SHP77 (cell line): ENCODE measurements around the gene RBM23.
"Not testable (repeated sequence)": the region's sequence is repeated elsewhere in the genome, so short reads cannot be mapped to it uniquely, and the experiment has no call there.

Source experiments
- DNase-seq, 2 experiments: peaks; one replicate each; lab custom pipeline; 2025; lab: John Stamatoyannopoulos, UW

The RBM23 gene

DNA sequence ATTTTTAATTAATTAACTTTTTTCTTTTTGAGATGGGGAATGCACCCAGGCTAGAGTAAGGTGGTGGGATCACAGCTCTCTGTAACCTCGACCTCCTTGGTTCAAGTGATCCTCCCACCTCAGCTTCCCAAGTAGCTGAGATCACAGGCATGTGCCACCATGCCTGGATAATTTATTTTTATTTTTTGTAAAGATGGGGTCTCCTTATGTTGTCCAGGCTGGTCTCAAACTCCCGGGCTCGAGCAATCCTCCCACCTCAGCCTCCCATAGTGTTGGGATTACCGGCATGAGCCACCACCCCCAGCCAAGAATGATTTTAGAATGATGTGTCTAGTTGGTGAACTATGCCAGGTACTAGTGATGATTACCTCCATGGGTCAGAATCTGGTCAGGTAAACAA, 54.0 kb downstream of the RBM23 start:
- DNase-seq: no peak

DNA sequence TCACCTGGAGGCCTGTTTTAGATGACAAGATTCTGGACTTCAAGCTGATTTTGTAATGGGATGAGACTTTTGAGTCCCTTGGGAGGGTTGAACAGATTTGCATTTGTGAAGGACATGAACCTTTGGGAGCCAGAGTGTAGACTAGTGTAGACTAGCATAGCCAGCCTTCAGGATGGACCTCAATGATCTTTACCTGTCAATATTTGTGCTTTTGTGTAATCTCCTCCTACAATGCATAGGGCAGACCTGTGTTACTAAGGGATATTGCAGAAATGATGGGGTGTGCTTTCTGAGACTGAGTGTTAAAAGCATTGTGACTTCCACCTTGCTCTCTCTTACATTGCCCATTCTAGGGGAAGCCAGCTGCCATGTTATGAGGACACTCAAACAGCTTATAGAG, 57.3 kb downstream of the RBM23 start:
- DNase-seq: no peak

DNA sequence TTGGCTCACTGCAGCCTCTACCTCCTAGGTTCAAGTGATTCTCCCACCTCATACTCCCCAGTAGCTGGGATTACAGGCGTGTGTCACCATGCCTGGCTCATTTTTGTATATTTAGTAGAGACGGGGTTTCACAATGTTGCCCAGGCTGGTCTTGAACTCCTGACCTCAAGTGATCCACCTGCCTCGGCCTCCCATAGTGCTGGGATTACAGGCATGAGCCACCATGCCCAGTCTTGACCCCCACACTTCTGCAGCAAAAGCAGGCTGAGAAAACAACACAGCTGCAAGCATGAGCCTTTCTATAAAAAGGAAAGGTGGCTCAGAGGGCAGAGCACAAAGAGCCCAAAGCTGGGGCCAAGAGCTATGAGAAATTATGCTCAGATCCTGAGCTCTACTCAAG, 58.6 kb downstream of the RBM23 start:
- not testable (repeated sequence) for DNase-seq

DNA sequence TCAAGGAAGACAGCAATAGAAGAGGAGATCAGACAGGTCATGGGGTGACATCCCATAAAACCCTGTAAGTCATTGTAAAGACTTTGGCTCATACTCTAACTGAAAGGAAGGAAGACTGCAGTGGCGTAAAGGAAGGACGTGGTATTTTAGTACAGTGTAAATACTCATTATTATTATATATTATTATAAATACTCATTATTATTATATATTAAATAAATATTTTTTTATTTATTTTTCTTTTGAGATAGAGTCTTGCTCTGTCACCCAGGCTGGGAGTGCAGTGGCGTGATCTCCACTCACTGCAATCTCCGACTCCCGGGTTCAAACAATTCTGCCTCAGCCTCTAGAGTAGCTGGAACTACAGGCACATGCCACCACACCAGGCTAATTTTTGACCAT, 62.5 kb downstream of the RBM23 start:
- no peak for DNase-seq

DNA sequence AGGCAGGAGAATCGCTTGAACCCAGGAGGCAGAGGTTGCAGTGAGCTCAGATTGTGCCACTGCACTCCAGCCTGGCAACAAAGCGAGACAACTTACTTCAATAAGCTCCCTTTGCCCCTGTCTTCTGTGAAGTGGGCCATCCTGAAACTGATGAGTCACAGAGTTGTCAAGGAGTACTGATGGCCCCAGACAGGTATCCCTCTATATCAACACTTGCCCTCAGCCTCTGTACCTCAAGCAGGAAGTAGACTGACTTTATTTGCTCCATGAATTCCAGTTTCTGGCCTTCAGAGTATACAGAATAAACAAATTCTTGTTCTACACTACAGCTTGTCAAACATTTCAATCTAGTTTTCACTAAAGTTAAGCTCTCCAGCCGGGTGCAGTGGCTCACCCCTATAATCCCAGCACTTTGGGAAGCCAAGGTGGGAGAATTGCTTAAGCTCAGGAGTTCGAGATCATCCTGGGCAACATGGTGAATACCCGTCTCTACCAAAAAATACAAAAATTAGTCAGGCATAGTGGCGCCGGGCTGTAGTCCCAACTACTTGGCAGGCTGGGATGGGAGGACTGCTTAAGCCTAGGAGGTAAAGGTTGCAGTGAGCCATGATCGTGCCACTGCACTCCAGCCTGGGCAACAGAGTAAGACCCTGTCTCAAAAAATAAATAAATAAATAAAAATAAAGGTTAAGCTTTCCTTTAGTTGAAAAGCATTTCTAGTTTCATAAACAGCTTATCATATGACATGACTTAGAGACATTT, 63.8 kb downstream of the RBM23 start:
- no peak for DNase-seq

DNA sequence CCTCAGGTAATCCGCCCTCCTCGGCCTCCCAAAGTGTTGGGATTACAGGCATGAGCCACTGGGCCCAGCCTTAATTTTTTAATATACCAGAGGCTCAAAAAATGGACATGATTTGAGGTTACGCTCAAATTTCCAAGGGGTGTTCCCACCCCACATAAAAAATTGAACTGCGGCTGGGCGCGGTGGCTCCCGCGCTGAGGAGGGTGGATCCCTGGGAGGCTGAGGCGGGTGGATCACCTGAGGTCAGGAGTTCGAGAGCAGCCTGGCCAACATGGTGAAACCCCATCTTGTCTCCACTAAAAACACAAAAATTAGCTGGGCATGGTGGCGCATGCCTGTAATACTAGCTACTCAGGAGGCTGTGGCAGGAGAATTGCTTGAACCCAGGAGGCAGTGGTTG, 64.7 kb downstream of the RBM23 start:
- not testable (repeated sequence) for DNase-seq

DNA sequence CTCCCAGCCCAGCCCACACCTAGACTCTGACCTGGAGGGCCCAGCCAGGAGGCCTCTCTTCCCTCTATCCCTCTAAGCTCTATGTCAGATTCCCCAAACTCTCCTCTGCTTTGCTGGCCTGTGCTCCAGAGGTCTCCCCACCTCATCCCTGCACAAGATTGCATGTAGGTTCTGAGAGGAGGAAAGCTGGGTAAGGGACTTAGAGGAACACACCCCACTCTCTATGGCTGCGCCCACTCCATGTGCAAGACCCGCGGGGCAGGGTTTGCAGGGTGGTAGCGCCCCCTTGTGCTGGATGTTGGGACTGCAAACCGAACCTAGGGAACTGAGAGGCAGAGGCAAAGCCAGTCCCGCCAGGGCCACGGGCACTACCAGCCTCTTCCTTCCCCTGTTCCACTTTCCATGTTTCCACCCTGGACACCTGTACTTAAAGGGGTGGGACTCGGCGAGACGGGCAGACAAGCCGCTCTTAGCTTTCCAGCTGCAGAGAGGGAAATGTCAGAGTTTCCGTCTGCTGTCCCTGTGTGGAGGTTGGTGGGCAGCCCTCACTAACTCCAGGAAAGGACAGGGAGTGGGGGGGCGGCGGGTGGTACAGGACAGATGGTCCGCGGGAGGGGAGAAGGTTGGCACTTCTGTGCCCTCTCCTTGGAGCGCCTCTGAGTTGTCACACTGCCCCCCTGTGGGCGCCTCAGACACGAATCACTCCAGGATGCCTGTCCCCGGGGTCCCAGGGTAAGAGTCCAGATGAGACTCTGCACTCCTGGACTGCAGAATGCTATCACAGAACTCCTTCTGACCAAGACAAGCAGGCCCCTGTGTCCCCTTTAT, 65.8 kb downstream of the RBM23 start:
- peak; percentile 71 to 81 for DNase-seq

DNA sequence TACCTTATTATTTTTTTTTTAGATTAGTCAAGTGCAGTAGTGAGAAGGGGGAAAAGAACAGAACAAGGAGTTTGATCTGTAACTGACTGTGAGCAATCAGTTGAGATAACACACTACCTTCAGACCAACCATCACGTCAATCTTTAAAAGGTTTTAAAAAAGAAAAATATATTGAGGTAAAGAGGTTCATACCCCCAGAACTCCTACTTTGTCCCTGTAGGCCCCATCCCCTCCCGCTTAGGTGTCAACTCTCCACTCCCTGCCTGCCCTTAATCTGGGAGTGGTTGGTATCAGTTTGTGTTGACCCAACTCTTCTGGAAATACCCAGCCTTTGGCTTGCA, 66.4 kb downstream of the RBM23 start:
- DNase-seq: no peak

DNA sequence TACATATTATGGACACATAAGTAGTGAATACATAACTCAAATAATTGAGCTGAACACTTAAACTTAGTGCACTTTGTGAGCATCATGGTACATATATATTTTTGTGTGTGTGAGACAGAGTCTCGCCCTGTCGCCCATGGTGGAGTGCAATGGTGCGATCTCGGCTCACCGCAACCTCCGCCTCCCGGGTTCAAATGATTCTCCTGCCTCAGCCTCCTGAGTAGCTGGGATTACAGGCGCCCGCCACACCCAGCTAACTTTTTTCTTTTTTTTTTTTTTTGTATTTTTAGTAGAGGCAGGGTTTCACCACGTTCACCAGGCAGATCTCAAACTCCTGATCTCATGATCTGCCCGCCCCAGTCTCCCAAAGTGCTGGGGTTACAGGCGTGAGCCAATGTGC, 66.8 kb downstream of the RBM23 start:
- not testable (repeated sequence) for DNase-seq

DNA sequence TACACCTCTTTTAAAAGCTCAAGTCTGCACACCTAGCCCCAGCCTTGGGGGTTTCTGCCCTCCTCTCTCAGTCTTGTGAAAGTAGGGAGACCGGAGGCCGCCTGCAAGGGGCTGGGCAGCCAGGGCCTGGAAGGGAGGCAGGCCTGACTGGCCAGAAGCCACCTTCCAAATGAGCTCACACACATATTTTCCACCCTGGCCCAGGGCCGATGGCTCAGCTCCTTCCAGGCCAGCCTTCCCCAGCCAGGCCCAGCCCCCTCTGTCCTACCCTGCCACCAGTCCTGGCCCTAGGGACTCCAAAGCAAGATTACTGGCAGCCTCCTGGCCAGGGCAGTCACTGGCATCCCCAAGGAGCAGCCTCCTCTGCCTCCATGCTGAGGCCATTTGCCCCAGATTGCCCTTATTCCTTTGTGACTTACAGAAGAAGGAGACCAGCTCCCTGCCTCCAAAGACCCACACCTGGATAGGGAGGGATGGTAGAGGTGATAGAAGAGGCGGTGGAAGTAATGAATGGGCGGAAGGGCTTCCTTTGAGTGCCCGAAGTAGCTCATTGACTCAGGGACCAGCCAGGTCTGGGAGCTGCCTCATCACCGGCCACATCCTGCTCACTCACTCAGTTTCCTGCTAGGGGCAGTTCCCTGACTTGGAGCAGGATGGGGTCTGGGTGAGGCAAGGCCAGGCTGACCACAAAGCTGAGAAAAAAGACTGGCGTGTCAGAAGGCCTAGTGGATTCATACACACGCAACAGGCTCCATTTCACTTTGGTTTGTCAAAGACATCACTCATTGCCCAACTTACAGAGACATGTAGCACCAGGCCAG, 67.8 kb downstream of the RBM23 start:
- DNase-seq: no peak

DNA sequence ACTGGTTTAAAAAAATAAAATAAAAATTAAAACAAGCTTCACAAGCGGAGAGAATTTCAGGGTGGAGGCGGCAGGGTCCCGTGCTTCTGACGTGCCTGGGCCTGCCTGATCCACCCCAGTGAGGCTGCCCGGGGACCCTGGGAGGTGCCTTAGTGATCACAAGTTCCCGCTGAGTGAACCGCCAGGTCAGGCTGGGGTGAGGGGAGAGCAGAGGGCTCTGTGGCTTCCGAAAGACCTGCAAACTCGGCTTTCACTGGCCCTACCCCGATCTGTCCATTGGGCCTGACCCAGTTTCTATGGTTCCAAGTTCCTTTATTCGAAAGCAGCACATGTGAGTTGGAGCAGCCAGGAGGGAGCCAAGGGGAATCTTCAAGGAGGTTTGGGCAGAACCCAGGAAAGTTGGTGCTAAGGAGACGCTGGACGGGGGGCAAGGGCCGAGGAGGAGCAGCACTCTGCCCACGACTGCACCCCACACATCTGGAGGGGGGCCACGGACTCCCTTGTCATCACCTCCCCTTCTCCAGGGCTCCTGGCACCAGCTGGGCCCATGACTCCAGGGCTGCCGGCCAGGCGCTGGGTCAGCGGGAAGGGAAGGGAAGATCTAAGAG, 69.6 kb downstream of the RBM23 start:
- no peak for DNase-seq

DNA sequence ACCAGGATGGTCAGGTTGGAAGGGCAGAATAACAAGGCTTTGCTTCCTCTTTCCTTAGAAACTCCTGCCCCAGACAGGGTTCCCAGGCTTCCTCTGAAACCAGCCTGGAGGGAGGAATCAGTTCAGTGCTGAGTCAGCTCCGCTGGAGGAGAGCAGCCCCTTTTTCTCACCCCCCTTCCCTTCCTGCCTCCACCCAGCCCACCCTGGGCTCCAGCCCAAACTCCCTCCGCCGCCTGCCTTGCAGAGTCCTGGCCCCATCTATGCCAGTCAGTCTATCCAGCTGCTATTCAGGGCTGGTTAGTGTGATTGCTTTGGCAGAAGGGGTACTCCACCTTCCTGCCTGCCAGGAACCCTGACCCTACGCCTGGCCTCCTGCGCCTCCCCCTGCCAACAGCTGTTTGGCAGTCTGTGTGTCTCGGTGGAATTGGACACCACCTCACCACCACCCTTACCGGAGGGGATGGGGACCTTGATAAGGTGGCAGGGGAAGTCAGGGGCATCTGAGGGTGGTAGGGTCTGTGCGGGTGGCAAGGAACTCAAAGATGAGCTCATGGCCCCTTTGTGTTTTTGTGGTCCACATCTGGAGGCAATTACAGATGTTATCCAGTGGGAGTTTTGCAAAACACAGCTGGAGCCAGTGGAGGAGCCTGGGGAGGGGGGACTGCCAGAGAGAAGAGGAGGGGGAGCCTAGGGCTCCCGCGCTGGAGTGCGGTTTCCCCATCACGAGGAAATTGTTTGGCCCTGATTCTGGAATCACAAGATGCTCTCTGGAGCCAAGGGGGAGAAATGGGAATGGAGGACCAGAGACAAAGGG, 70.4 kb downstream of the RBM23 start:
- no peak for DNase-seq

DNA sequence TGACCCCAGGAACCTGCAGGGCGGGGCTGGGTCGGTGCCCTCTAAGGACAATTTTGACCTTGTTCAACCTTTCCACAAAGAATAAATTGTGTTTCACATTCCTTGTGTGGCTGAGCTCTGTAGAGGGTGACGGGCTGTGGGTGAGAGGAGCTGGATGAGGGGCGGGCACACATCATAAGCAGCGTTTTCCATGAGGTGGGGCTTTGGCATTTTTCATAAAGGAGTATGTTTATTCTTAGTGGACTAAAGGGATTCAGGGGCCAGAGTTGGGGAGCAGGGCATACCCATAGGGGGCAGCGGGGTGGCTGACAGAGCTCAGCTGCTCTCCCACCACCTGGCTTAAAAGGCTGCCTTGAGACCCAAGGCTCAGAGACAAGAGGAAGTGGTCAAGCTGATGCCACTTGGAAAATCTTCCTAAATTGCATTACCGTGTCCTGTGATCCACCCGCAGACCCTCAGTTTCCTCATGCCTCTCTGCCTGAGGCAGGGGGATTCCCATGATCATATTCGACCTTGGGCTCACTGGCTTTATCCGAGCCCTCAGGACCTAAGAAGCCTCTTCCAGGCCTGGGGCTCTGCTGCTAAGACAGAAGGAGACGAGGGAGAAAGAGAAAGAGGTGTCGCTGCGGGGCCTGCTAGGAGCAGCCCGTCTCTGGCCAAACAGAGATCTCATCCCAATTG, 71.1 kb downstream of the RBM23 start:
- no peak for DNase-seq

DNA sequence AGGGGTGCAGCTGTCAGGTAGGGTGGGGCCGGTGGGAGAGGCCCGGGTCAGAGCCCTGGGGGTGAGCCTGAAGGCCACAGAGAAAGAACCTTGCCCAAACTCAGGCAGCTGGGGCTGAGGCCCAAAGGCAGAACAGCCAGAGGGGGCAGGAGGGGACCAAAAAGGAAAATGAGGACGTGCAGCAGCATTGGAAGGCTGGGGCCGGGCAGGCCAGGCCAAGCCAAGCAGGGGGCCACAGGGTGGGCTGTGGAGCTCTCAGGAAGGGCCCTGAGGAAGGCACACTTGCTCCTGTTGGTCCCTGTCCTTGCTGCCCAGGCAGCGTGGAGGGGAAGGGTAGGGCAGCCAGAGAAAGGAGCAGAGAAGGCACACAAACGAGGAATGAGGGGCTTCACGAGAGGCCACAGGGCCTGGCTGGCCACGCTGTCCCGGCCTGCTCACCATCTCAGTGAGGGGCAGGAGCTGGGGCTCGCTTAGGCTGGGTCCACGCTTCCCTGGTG, 72.1 kb downstream of the RBM23 start:
- no peak for DNase-seq

DNA sequence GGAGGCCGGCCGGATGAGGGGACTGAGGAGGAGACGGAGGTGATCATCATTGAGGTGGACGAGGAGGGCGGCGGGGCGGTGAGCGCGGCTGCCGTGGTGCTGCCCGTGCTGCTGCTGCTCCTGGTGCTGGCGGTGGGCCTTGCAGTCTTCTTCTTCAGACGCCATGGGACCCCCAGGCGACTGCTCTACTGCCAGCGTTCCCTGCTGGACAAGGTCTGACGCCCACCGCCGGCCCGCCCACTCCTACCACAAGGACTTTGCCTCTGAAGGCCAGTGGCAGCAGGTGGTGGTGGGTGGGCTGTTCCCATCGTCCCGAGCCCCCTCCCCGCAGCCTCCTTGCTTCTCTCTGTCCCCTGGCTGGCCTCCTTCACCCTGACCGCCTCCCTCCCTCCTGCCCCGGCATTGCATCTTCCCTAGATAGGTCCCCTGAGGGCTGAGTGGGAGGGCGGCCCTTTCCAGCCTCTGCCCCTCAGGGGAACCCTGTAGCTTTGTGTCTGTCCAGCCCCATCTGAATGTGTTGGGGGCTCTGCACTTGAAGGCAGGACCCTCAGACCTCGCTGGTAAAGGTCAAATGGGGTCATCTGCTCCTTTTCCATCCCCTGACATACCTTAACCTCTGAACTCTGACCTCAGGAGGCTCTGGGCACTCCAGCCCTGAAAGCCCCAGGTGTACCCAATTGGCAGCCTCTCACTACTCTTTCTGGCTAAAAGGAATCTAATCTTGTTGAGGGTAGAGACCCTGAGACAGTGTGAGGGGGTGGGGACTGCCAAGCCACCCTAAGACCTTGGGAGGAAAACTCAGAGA, 72.9 kb downstream of the RBM23 start:
- no peak for DNase-seq

DNA sequence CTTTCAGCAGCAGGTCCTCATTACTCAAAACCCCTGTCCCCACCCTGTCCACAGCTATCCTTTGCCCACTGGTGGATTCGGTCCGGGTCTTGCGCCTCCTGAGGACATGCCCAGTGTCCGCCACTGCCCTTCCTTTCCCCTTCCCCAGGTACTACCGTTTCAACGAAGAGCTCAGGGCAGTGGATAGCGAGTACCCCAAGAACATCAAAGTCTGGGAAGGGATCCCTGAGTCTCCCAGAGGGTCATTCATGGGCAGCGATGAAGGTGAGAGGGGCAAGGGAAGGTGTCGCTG, 73.9 kb downstream of the RBM23 start:
- no peak for DNase-seq

DNA sequence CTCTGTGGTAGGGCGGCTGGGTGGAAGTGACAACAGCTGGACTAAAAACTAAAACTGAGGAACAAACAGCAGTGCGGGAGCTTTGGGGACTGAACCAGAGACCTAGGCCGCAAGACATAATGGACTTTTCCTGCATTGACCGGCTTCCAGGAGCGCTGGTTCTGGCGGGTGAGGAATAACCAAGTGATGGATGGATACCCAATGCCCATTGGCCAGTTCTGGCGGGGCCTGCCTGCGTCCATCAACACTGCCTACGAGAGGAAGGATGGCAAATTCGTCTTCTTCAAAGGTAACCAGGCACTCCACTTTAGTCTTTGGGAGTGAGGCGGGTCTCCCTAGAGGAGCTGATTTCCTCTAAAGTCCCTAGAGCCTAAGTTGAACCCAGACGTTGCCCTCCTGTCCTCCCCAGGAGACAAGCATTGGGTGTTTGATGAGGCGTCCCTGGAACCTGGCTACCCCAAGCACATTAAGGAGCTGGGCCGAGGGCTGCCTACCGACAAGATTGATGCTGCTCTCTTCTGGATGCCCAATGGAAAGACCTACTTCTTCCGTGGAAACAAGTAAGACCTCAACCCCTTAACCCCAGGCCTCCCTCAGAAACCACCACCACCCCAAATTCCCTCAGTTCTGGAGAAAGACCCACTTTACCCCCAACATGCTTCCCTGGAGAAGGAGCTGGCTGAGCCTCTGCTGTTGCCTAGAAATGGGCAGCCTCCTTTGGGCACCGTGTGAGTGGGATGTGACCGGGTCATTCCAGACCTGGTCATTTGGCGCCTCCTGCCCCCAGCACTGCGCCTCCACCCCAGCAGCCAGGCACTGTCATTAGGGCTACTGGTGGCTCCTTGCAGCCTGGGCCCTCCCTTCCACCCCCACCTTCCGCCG, 74.5 kb downstream of the RBM23 start:
- DNase-seq: no peak
